HG03565 (cell line): ENCODE measurements around the gene VIT.
"Not testable (repeated sequence)": the region's sequence is repeated elsewhere in the genome, so short reads cannot be mapped to it uniquely, and the experiment has no call there.

Source experiments
- ATAC-seq: cut with Tn5 transposase; IDR thresholded peaks from one replicate; pipeline ENCODE4 v1.9.1; 2021; ENCODE audit warnings: mild to moderate bottlenecking, moderate library complexity; ENCODE audit not compliant: unreplicated experiment

VIT gene

GRCh38 chr2:36801088-36801487 lies 104.6 kb downstream of the VIT start:
- ATAC-seq, result peak; percentile 50

DNA sequence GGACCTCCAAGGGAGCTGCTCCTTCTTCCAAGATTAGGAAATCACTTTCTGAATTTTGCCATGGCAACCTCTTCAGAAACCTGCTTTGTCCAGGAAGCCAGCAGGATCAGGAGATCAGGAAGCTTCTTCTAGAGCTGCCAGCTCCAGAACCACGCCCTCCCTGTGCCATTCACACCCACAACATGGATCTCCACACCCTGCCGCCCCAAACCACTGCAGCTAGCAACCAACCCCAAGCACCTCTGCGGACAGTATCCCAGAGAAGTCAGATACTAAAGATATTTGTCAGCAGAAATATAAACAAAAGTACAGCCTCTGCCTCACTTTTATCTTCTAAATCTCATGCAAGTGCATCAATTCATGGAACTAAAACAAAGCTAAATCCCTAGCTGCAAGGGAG lies 106.4 kb downstream of the VIT start:
- no peak for ATAC-seq

DNA sequence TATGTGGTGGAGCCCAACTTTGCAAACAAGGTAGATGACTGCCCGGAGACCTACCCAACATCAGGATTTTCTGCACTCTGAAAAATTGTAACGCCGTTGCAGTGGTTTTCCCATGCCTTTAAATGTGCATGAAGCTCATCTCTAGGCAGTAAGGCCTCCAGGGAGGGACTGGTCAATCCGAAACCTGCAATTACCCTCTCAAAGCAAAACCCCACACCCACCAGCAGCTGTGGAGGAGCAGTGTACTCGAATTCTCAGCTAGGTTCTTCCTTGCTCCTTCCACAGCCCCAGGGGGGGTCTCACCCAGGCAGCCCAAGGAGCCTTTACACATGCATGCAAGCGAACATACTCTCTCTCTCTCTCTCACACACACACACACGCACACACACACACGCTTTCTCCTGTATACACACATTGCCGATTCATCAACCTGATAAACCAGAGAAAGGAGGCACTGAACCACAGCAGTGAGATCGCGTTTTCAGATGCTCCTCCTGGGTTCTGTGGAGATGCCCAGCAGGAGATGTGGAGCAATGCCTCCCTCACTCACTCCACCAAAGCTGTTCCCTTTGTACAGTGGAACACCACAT lies 109.2 kb downstream of the VIT start:
- ATAC-seq, result peak; percentile 61

DNA sequence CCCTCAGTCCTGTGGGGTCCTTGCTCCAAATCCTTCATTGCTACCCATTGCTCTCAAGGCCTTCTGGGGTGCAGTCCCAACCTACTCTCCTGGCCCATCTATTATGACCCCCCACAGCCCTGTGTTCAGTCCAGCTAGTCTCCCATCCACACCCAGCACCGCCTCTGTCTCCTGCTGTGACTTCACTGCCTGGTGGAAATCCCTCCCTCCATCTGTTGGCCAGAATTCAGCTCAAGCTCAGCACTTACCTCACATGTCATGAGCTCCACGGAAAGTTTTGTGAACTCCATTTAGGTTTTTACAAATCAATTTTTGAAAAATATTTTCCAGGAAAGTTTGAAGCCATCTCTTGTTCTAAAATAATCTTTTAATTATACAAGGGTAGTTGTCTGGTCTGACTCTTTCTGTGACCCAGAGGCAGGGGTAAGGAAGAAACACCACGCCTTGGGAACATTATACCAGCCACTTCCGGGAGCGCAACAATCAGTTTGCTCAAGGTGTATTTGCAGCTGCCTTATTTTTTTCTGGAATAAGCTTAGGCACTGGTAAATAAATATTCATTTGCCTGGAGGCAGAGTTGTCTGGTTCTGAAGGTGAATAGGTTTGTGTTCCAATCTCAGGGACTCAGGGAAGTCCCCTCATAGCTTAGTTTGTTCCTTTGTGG lies 110.8 kb downstream of the VIT start:
- no peak for ATAC-seq

GRCh38 chr2:36808386-36809068 lies 112.0 kb downstream of the VIT start:
- ATAC-seq, result no peak

DNA sequence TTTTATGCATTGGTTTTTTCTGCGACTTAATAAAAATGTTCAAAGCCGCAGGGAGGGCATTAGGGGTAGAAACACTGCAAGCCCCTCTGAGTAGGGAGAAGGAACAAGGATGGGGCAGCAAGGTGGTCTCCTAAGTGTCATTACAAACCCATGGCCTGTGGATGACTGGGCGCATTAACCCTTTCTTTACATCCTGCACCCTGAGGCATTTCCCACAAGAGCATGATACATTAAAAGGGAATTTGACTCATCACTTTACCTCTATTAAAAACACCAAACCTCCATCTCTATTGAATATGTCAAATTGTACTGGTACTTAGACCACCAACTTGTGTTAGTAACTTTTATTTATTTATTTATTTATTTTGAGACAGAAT lies 112.5 kb downstream of the VIT start:
- ATAC-seq, result no peak

DNA sequence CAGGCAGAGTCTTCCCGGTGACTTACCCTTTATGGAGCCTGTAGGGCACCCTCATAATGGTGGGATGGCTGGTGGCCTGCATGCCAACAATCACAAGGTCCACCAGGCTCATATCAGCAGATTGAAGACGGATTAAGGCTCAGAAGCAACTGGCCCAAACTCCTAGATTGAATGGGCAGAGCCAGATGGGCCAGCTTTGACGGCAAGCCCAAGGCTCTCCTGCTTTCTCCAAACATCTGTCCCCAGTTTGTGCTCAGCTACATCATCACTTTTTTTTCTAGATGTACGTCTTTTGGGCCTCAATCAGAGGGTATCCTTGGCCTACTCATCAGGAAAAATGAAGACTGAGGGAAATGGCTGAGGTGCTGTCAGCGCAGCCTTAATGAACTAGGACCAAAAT lies 114.6 kb downstream of the VIT start:
- no peak for ATAC-seq

DNA sequence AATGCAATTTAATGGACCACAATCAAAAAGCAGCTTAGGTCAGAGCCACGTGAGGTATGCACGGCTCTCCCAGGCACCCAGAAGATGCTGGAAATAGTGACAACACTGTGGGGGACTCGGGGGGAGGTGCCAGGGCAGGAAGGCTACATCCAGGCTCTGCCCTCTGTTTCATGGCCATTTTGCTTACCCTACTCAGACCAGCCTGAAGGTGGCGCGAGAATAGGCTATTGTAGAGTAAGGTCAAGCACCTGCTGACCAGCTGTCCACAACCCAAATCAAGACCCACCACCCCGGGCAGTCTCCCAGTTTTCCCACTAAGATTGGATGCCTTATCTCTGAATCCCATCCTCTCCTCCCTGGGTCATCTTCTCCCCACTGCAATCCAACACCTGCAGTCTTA lies 115.7 kb downstream of the VIT start:
- no peak for ATAC-seq

GRCh38 chr2:36818542-36818941 lies 122.0 kb downstream of the VIT start:
- ATAC-seq, result no peak

- no peak for ATAC-seq
Observed at GRCh38 chr2:36819095-36819711, 122.7 kb downstream of the VIT start.

- ATAC-seq, result no peak
Observed at GRCh38 chr2:36820942-36821605, 124.6 kb downstream of the VIT start.

GRCh38 chr2:36823862-36824261 lies 127.4 kb downstream of the VIT start:
- no peak for ATAC-seq

DNA sequence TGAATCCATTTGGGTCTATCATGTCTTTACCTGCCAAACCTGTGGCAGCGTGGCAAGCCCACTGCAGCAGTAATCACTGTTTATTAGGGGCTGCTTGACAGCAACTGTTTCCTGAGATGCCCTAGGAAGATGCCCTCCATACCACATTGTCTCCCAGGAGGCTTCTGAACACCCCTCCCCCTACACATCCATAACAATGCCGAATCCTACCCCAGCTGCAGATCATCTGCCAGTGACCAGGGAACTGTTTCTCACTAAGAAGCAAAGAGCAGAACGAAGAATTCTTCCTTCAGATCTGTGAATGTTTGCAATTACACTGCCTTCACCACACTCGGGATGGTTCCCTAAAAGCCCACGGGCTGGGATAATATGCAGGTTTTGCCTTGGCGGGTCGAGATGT lies 127.8 kb downstream of the VIT start:
- ATAC-seq, result no peak

- ATAC-seq, result not testable (repeated sequence)
Observed at GRCh38 chr2:36824683-36825082, 128.2 kb downstream of the VIT start.

GRCh38 chr2:36831185-36831584 lies 134.7 kb downstream of the VIT start:
- ATAC-seq, result no peak

DNA sequence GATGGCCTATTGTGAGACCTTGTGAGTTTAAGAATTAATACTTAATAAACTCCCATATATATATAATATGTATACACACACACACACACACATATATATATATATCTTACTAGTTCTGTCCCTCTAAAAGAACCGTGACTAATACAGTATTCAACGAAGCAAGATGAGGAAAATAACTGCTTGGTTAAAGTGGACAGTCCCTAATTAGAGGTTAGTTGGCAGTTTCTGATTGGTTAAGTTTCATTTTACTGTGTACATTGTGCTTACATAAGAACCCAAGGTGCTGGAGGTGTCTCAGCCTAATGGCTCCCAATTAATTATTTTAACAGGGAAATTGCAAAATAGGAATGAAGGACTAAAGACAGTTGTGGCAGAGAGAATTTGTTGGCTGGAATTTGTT lies 137.7 kb downstream of the VIT start:
- ATAC-seq, result no peak

GRCh38 chr2:36834731-36835524 lies 138.4 kb downstream of the VIT start:
- ATAC-seq, result no peak

- no peak for ATAC-seq
Observed at GRCh38 chr2:36839976-36840617, 143.6 kb downstream of the VIT start.

DNA sequence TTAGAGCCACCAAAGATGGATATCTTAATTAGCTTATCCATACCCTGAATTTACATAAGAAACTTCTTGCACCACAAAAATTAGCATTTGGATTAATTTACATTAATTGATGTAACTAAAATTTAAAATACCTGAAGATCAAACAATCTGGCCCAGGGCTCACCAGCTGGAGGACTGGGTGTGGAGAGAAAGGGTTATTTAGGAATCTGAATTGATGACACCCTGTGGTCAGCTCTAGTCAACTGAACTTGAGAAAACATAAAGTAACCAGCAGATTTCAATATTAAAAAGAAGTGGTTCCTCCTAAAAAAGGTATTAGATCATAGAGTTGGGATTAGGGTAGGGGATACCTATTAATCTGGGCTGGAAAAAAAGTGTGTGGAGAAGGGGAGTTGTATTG lies 147.3 kb downstream of the VIT start:
- no peak for ATAC-seq

GRCh38 chr2:36849265-36849664 lies 152.8 kb downstream of the VIT start:
- ATAC-seq, result no peak
